ENCODE results near the gene RAD51AP2.

Gene RAD51AP2

DNA sequence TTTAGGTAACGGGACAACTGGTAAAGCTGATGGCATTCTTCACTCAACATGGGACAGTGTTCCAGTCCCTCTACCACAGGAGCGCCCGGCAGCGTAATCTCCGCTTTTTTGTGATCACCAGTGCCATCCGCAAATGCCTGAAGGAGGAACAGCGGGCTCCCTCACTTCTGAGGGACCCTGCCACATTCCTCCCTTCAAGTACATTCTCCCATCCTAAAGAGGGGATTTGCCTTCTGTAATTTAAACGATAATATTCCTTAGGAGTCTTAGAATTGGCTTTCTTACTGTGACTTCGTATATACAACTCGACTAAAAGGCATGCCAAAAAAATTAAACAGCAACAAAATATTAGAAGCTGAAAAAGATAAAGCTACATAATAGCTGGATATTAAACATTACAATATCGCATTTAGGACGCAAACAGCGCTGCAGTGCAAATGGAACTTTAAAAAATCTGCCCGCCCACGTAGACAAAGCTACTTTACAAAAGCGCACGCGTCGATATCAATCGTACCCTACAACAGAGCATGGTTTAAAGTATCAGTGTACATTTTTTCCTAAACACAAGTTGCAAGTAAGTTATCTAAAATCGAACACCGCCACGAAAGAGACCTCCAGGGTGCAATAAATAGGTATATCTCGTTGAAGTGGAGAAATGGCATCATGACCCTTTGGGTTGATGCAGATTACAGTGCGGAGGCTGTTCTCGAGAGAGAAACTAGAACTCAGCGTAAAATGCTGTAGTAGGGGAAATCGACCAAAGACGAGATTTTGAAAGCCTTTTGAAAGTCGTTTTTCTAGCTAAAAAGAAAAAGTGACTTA, 20.0 kb upstream of the RAD51AP2 start:
- Histone ChIP-seq H3K4me2 (ENCODE audit: low read depth, low read length) (peak overlapping the region; percentile 77), H3K4me1 (ENCODE audit: low read length) (0 out of 2 replicates have a peak, but pooled peaks cover 4% of the 10 kb centered on the region), H3K9me3 (replicated peaks; ENCODE audit: insufficient read depth, low read length) (no peaks in the 10 kb centered on the region), H3F3A (ENCODE audit: insufficient read depth, low read length) (no peaks in the 10 kb centered on the region), H3K4me3 (ENCODE audit: low read length) (peak overlapping the region; percentile 65), H3K27me3 (replicated peaks; ENCODE audit: insufficient read depth, low read length) (0 out of 2 replicates have a peak, but pooled peaks cover 10% of the 10 kb centered on the region), H3K27ac (ENCODE audit: low read length) (no peak overlapping the region), H3K36me3 (replicated peaks; ENCODE audit: insufficient read depth, low read length) (no peaks in the 10 kb centered on the region), H3K9ac (ENCODE audit: low read length) (peak overlapping the region; percentile 3; the same call in 1 of the 2 replicates), H3K9me2 (replicated peaks; ENCODE audit: insufficient read depth, low read length) (no peaks in the 10 kb centered on the region), H3K79me2 (ENCODE audit: low read length) (no peaks in the 10 kb centered on the region), H4K20me1 (ENCODE audit: insufficient read depth, low read length) (no peaks in the 10 kb centered on the region), H2AFZ (ENCODE audit: low read length) (peak overlapping the region; percentile 72)
- TF ChIP-seq EZH2phosphoT487 (IDR thresholded peaks at IDR 0.05; ENCODE audit: low read length), result no peak
- TF ChIP-seq EZH2 (optimal IDR thresholded peaks at IDR 0.05; ENCODE audit: low read depth, low read length), result no peak
- TF ChIP-seq, protein P1, sequence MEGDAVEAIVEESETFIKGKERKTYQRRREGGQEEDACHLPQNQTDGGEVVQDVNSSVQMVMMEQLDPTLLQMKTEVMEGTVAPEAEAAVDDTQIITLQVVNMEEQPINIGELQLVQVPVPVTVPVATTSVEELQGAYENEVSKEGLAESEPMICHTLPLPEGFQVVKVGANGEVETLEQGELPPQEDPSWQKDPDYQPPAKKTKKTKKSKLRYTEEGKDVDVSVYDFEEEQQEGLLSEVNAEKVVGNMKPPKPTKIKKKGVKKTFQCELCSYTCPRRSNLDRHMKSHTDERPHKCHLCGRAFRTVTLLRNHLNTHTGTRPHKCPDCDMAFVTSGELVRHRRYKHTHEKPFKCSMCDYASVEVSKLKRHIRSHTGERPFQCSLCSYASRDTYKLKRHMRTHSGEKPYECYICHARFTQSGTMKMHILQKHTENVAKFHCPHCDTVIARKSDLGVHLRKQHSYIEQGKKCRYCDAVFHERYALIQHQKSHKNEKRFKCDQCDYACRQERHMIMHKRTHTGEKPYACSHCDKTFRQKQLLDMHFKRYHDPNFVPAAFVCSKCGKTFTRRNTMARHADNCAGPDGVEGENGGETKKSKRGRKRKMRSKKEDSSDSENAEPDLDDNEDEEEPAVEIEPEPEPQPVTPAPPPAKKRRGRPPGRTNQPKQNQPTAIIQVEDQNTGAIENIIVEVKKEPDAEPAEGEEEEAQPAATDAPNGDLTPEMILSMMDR (IDR thresholded peaks at IDR 0.05; ENCODE audit: low read length), result no peak
- DNase-seq, result peak; percentile 49

- Histone ChIP-seq H3K27ac (ENCODE audit: low read length) (no peak overlapping the region), H3K27me3 (replicated peaks; ENCODE audit: insufficient read depth, low read length) (0 out of 2 replicates have a peak, but pooled peaks cover 10% of the 10 kb centered on the region), H3K9ac (ENCODE audit: low read length) (no peak overlapping the region), H3K4me2 (ENCODE audit: low read depth, low read length) (no peak overlapping the region), H4K20me1 (ENCODE audit: insufficient read depth, low read length) (no peaks in the 10 kb centered on the region), H2AFZ (ENCODE audit: low read length) (no peak overlapping the region), H3F3A (ENCODE audit: insufficient read depth, low read length) (no peaks in the 10 kb centered on the region), H3K4me3 (ENCODE audit: low read length) (no peak overlapping the region), H3K9me2 (replicated peaks; ENCODE audit: insufficient read depth, low read length) (no peaks in the 10 kb centered on the region), H3K36me3 (replicated peaks; ENCODE audit: insufficient read depth, low read length) (no peaks in the 10 kb centered on the region), H3K79me2 (ENCODE audit: low read length) (no peaks in the 10 kb centered on the region), H3K9me3 (replicated peaks; ENCODE audit: insufficient read depth, low read length) (no peaks in the 10 kb centered on the region), H3K4me1 (ENCODE audit: low read length) (0 out of 2 replicates have a peak, but pooled peaks cover 4% of the 10 kb centered on the region)
- TF ChIP-seq EZH2phosphoT487 (IDR thresholded peaks at IDR 0.05; ENCODE audit: low read length) (no peak), EZH2 (optimal IDR thresholded peaks at IDR 0.05; ENCODE audit: low read depth, low read length) (no peak)
- TF ChIP-seq, protein P1 (IDR thresholded peaks at IDR 0.05; ENCODE audit: low read length), result no peak
- no peak for DNase-seq
Measured at GRCh38 chr2:17536416-17536815, 18.2 kb upstream of the RAD51AP2 start.

GRCh38 chr2:17533546-17533945, 15.3 kb upstream of the RAD51AP2 start:
- Histone ChIP-seq H3K4me2 (ENCODE audit: low read depth, low read length) (no peak overlapping the region), H3K36me3 (replicated peaks; ENCODE audit: insufficient read depth, low read length) (no peaks in the 10 kb centered on the region), H3K27ac (ENCODE audit: low read length) (no peak overlapping the region), H3K79me2 (ENCODE audit: low read length) (no peaks in the 10 kb centered on the region), H3K9me3 (replicated peaks; ENCODE audit: insufficient read depth, low read length) (no peaks in the 10 kb centered on the region), H3K9ac (ENCODE audit: low read length) (no peak overlapping the region), H3K4me3 (ENCODE audit: low read length) (no peak overlapping the region), H3K4me1 (ENCODE audit: low read length) (no peaks in the 10 kb centered on the region), H4K20me1 (ENCODE audit: insufficient read depth, low read length) (no peaks in the 10 kb centered on the region), H2AFZ (ENCODE audit: low read length) (no peak overlapping the region), H3K27me3 (replicated peaks; ENCODE audit: insufficient read depth, low read length) (0 out of 2 replicates have a peak, but pooled peaks cover 10% of the 10 kb centered on the region), H3K9me2 (replicated peaks; ENCODE audit: insufficient read depth, low read length) (no peaks in the 10 kb centered on the region), H3F3A (ENCODE audit: insufficient read depth, low read length) (no peaks in the 10 kb centered on the region)
- TF ChIP-seq EZH2phosphoT487 (IDR thresholded peaks at IDR 0.05; ENCODE audit: low read length) (no peak), EZH2 (optimal IDR thresholded peaks at IDR 0.05; ENCODE audit: low read depth, low read length) (no peak)
- TF ChIP-seq, protein P1 (IDR thresholded peaks at IDR 0.05; ENCODE audit: low read length), result no peak
- DNase-seq, result no peak

All from MM.1S (cell line).